GM12872 (cell line): ENCODE results near the gene SAP130.

ENCODE experiments used
- TF ChIP-seq, protein P1 (sequence below): IDR thresholded peaks from 3 replicates; pipeline ENCODE4 v1.5.1; 2011; ENCODE audit warnings: low read depth, mild to moderate bottlenecking, low read length, moderate library complexity; ENCODE audit not compliant: insufficient read depth

The SAP130 gene

DNA sequence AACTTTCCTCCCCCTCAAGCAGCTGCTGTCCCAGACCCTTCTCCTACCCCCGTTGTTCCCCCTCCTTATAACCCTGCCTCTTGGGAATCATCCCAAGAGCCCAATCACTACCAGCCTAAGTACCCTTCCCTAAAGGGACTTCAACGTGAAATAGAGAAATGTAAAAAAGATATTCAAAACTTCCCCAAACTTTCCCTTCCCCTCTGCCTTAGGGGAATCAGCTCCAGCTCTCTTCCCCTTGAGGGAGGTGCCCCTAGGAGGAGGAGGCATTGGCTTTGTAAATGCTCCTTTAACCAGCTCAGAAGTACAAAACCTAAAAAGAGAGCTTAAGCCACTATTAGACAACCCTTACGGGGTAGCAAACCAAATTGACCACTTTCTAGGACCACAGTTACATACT, 10.6 kb upstream of the SAP130 start:
- TF ChIP-seq, protein P1, sequence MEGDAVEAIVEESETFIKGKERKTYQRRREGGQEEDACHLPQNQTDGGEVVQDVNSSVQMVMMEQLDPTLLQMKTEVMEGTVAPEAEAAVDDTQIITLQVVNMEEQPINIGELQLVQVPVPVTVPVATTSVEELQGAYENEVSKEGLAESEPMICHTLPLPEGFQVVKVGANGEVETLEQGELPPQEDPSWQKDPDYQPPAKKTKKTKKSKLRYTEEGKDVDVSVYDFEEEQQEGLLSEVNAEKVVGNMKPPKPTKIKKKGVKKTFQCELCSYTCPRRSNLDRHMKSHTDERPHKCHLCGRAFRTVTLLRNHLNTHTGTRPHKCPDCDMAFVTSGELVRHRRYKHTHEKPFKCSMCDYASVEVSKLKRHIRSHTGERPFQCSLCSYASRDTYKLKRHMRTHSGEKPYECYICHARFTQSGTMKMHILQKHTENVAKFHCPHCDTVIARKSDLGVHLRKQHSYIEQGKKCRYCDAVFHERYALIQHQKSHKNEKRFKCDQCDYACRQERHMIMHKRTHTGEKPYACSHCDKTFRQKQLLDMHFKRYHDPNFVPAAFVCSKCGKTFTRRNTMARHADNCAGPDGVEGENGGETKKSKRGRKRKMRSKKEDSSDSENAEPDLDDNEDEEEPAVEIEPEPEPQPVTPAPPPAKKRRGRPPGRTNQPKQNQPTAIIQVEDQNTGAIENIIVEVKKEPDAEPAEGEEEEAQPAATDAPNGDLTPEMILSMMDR, result no peak

DNA sequence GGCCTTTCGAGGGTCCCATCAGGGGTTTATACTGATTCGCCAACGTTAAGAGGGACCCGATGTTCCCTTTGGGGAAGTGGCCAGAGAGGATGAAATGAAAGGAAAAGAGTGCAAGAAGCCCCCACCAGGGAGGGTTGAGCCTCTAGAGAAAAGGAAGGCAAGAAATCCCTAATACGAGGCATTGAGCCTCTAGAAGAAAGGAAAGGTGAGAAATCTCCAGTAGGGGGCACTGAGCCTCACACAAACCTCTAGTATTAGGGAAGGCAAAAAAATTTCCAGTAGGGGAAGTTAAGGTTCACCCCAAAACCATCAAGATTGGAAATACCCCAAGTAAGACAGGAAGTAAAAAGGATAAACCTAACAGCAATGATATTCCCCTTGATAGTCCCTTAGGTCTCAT, 9.8 kb upstream of the SAP130 start:
- TF ChIP-seq, protein P1, result peak; percentile 22; the same call in 1 of the 3 replicates

DNA sequence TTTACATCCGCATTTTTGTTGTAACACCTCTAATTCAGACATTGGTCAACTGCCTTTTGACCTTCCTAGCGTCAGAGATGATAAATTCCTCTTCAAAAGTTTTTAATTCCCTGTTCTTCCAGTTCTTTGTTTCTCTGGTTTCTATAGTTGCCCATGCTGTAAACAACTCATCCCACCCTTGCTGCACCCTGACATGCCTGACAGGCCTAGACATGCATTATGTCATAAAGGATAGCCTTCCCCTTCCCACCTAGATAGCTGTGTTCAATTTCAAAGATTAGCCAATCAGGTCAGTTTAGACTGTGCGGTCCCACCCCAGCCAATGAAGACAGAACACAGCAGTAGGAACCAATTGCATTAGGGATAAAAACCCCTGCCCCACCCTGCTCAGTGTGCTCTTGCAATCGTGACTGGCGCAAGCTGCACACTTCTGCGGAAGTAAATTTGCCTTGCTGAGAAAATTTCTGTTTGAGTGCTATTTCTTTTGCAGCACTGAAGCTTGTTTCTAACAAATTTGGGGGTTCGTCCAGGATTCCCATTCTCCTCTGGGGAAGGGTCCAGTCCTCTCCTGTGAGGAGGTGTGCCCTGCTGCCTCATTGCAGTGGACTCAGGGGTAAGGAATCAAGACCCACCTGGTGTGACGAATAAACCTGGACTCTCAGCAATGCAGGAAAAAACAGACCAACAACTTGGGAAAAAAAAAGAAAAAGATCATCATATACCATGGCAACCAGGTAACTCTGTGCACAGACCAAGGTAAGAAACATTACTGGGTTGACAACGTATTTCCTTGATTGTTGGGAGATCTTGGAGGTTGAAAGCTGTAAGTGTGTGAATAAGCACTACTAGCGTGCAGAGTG, 9.1 kb upstream of the SAP130 start:
- TF ChIP-seq, protein P1, result no peak

DNA sequence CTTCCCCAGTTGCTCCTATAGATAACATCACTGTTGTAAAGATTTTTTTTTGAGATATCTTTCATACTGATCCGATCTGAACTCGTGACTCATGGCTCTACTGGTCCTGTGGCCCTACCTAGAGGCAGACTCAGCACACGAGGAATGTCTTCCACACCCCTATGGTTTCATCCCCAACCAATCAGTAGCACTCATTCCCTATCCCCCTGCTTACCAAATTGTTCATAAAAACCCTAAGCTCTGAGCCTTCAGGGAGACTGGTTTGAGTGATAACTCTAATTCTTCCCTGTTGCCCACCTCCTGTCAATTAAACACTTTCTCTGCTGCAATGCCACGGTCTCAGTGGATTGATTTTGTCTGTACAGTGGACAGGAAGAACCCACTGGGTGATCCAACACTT, 4.2 kb upstream of the SAP130 start:
- TF ChIP-seq, protein P1, result no peak

DNA sequence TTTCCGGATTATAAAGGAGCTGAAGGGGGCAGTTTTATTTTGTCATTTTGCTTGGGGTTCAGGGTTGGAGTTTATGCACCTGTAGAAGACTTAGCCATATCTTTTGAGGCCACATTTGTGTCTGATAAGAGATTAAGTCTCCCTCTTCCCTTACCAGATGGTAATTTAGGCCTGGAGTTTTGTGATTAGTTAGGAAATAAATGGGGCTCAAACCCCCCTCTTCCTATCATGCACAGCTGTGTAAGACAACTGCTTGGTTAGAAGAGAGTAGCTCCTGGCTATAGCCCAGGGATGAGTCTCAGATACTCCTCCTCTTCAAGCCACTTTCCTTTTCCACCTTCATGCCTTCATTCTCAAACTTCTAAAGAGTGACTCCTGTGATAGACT, 802 bp upstream of the SAP130 start:
- TF ChIP-seq, protein P1, result no peak

DNA sequence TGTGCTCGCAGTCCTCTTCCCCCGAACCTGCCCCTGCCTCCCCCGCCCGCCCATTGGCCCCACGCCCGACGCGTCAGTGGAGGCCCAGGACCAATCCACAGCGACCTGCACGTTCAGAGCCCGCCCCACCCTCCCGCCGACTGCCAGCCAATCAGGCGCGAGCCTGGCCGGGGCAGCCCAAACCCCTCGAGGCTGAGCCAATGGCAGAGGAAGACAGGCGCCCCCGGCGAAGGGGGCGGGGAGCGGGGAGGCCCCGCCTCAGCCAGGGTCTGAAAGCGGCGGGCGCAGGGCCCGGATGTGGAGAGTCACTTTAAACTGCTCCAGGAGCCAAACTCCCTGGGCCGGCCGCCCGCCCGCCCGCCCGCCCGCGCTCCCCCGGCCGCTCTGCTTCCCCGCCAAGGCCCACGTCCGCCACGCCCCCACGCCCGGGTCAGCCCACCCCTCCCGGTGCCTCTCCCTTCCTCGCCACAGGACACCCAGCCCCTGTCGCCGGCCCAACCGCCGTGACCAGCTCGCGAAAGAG, 520 bp downstream of the SAP130 start:
- TF ChIP-seq, protein P1, result no peak

DNA sequence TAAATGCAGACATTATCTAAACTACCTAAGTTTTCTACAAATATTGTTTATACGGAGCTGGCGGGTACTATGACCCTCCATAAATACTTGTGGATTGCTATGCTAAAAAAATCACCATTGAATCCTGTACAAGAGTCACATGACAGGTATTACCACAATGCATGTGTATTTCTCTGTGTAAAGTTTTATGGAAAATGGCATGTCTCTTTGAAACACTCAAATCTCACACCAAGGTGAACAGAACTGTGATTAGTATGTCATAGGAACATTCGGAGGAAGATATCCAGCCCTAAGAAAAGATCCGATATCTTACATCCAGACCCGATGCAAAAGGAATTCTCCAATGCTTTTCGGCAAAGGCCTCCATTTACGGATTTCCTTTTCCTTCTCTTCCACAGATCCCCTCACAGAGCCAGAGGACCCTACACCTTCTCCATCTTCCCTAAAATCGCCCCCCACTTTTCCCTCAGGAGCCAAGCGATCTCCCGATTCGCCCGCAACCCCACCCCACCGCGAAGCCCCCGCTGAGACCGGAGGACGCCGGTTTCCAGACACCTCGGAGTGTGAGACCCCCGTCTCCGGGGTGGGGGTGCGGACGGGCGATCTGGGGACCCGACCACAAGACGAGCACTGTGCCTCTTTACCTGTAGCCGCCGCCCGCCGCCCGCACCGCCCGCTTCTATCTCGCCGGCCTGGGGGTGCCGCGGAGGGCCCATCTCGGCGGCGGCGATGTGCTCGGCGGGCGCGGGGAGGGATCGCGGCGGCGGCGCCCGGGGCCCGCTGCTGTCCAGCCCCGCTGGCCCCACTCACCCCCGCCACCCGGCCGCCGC, 1.2 kb downstream of the SAP130 start:
- TF ChIP-seq, protein P1, result no peak
